CD8-positive, alpha-beta memory T cell (primary cell): ENCODE data around the gene SMIM35. TPM values are rescaled to one million over a fixed set of nuclear protein-coding genes. Genes with fewer than 3 reads are reported as not detected.

ENCODE experiments used
- CTCF ChIA-PET: fragments of 350-600 bp; sonication (Branson Sonifier 250); formaldehyde crosslinking; loops from one replicate; lab custom pipeline; 2021; ENCODE audit warnings: antibody characterized with exemption; lab: Charles Lee
- POLR2A ChIA-PET: fragments of 350-600 bp; sonication (Branson Sonifier 250); formaldehyde crosslinking; loops from one replicate; lab custom pipeline; 2021; ENCODE audit warnings: antibody characterized with exemption; lab: Charles Lee
- DNase-seq, 5 donors: peaks; one replicate each; pipeline versions ENCODE4 v3.0.0 to v3.0.0-alpha.2; 2020 to 2022; ENCODE audit warnings: mixed read lengths in 1 of 5
- H3K27ac ChIP-seq: one replicate; pipeline ENCODE4 v1.7.0; 2013; ENCODE audit warnings: low read depth, mild to moderate bottlenecking, low read length, moderate library complexity
- H3K27me3 ChIP-seq: 2 replicates; pipeline ENCODE4 v1.7.0; 2013; ENCODE audit warnings: low read length, mild to moderate bottlenecking; ENCODE audit not compliant: insufficient read depth, poor library complexity, severe bottlenecking
- H3K36me3 ChIP-seq: 2 replicates; pipeline ENCODE4 v1.7.0; 2013; ENCODE audit warnings: mild to moderate bottlenecking, low read length, moderate library complexity; ENCODE audit not compliant: insufficient read depth
- H3K4me1 ChIP-seq: 2 replicates; pipeline ENCODE4 v1.7.0; 2013; ENCODE audit warnings: mild to moderate bottlenecking, low read length, moderate library complexity; ENCODE audit not compliant: insufficient read depth
- H3K4me3 ChIP-seq: 2 replicates; pipeline ENCODE4 v1.7.0; 2013; ENCODE audit warnings: mild to moderate bottlenecking, low read length
- H3K9me3 ChIP-seq: 2 replicates; pipeline ENCODE4 v1.7.0; 2013; ENCODE audit warnings: mild to moderate bottlenecking, low read length
- H3K27ac Mint-ChIP-seq, 8 donors: one replicate each; pipeline ENCODE4 v1.8.0; 2020 to 2021; ENCODE audit warnings: mixed read lengths in 8 of 8, mild to moderate bottlenecking in 6 of 8, inconsistent platforms in 3 of 8, moderate library complexity in 3 of 8
- H3K27me3 Mint-ChIP-seq, 2 donors: one replicate each; pipeline ENCODE4 v1.8.0; 2020 to 2021; ENCODE audit warnings: mixed read lengths in 2 of 2, mild to moderate bottlenecking in 1 of 2, moderate library complexity in 1 of 2
- H3K36me3 Mint-ChIP-seq, 3 donors: one replicate each; pipeline ENCODE4 v1.8.0; 2020 to 2021; ENCODE audit warnings: mixed read lengths in 3 of 3, inconsistent platforms in 1 of 3, mild to moderate bottlenecking in 1 of 3
- H3K4me1 Mint-ChIP-seq, 3 donors: one replicate each; pipeline ENCODE4 v1.8.0; 2020 to 2021; ENCODE audit warnings: mixed read lengths in 3 of 3, inconsistent platforms in 1 of 3, mild to moderate bottlenecking in 1 of 3
- H3K4me3 Mint-ChIP-seq, 7 donors: one replicate each; pipeline ENCODE4 v1.8.0; 2020 to 2021; ENCODE audit warnings: mixed read lengths in 7 of 7, mild to moderate bottlenecking in 6 of 7, moderate library complexity in 4 of 7, inconsistent platforms in 2 of 7
- H3K9me3 Mint-ChIP-seq, 5 donors: one replicate each; pipeline ENCODE4 v1.8.0; 2020 to 2022; ENCODE audit warnings: mixed read lengths in 5 of 5, mild to moderate bottlenecking in 3 of 5, moderate library complexity in 2 of 5, inconsistent platforms in 1 of 5
- polyA plus RNA-seq: library from polyadenylated mRNA; unstranded; fragments of 300-500 nt; fragmentation: Illumina TruSeq; gene quantifications from one replicate; pipeline ENCODE4 v1.2.3, GENCODE V29; 2021
- total RNA-seq, 2 experiments: library from RNA; stranded (reverse); gene quantifications; one replicate each; pipeline ENCODE4 v1.2.3, GENCODE V29; 2021

Gene SMIM35
- total and polyA plus RNA-seq, 3 experiments from 2014 or later = 0.40 to 2.4 (median 0.63) TPM

- Histone ChIP-seq H3K27me3 (no peaks in the 10 kb centered on the region), H3K27ac (no peak overlapping the region), H3K4me1 (peaks cover 7% of the 10 kb centered on the region), H3K9me3 (no peaks in the 10 kb centered on the region), H3K4me3 (no peak overlapping the region), H3K36me3 (no peaks in the 10 kb centered on the region)
- H3K4me1 Mint-ChIP-seq = peaks cover 26 to 54% (median 44%) of the 10 kb centered on the region in 3 donors
- no peaks in the 10 kb centered on the region for H3K9me3 Mint-ChIP-seq
- H3K36me3 Mint-ChIP-seq = peaks cover 0 to 3% (median 0%) of the 10 kb centered on the region in 3 donors
- peak overlapping the region in 1 of 8 donors; percentile 70 for H3K27ac Mint-ChIP-seq
- DNase-seq = no peak
- H3K4me3 Mint-ChIP-seq = peak overlapping the region in 1 of 7 donors; percentile 44
- POLR2A ChIA-PET = no interaction called here
- peaks cover 0 to 1% of the 10 kb centered on the region in 2 donors for H3K27me3 Mint-ChIP-seq
- CTCF ChIA-PET = no interaction called here
Observed at GRCh38 chr11:118027694-118028093, 59.1 kb downstream of the SMIM35 start.

GRCh38 chr11:118021146-118021545 is 65.6 kb downstream of the SMIM35 start:
- H3K4me3 ChIP-seq = no peak overlapping the region
- peaks cover 12% of the 10 kb centered on the region for H3K9me3 ChIP-seq
- no peaks in the 10 kb centered on the region for H3K27me3 ChIP-seq
- no peak for DNase-seq
- Mint-ChIP-seq H3K36me3 (peaks cover 10 to 34% (median 14%) of the 10 kb centered on the region in 3 donors), H3K27me3 (peaks cover 0 to 1% of the 10 kb centered on the region in 2 donors), H3K4me3 (no peak overlapping the region), H3K4me1 (peaks cover 36 to 53% (median 48%) of the 10 kb centered on the region in 3 donors), H3K9me3 (peaks cover 9 to 28% (median 21%) of the 10 kb centered on the region in 5 donors), H3K27ac (no peak overlapping the region)
- H3K27ac ChIP-seq = no peak overlapping the region
- H3K36me3 ChIP-seq = no peaks in the 10 kb centered on the region
- POLR2A ChIA-PET = interaction anchor here (0.6 kb wide), 1 partner anchor 11 kb away, joined by 4 read pairs; no protein-coding TSS in a partner anchor
- CTCF ChIA-PET = interaction anchor here (1.0 to 2.9 kb wide), 6 partner anchors 8 to 34 kb away, joined by 3 to 8 read pairs (median 4); no protein-coding TSS in a partner anchor
- H3K4me1 ChIP-seq = peaks cover 12% of the 10 kb centered on the region

GRCh38 chr11:118018401-118018800 is 68.4 kb downstream of the SMIM35 start:
- peaks cover 58 to 71% (median 66%) of the 10 kb centered on the region in 3 donors for H3K4me1 Mint-ChIP-seq
- DNase-seq = no peak
- no peaks in the 10 kb centered on the region for H3K36me3 ChIP-seq
- CTCF ChIA-PET = interaction anchor here (1.6 kb wide), 1 partner anchor 211 kb away, joined by 3 read pairs; no protein-coding TSS in a partner anchor
- peaks cover 12% of the 10 kb centered on the region for H3K9me3 ChIP-seq
- H3K27ac Mint-ChIP-seq = peak overlapping the region in 5 of 8 donors; percentile 13 to 87 (median 52)
- no peak overlapping the region for H3K27ac ChIP-seq
- H3K9me3 Mint-ChIP-seq = peaks cover 9 to 28% (median 21%) of the 10 kb centered on the region in 5 donors
- POLR2A ChIA-PET = no interaction called here
- H3K27me3 ChIP-seq = no peaks in the 10 kb centered on the region
- no peak overlapping the region for H3K4me3 ChIP-seq
- peaks cover 10 to 40% (median 14%) of the 10 kb centered on the region in 3 donors for H3K36me3 Mint-ChIP-seq
- H3K4me3 Mint-ChIP-seq = peak overlapping the region in 1 of 7 donors; percentile 20
- H3K4me1 ChIP-seq = peaks cover 39% of the 10 kb centered on the region
- peaks cover 0 to 1% of the 10 kb centered on the region in 2 donors for H3K27me3 Mint-ChIP-seq

GRCh38 chr11:118017631-118018315 is 69.0 kb downstream of the SMIM35 start:
- no peaks in the 10 kb centered on the region for H3K36me3 ChIP-seq
- CTCF ChIA-PET = interaction anchor here (1.6 kb wide), 1 partner anchor 210 kb away, joined by 3 read pairs; no protein-coding TSS in a partner anchor
- H3K4me1 ChIP-seq = peaks cover 46% of the 10 kb centered on the region
- Mint-ChIP-seq H3K27me3 (no peaks in the 10 kb centered on the region), H3K27ac (peak overlapping the region in 7 of 8 donors; percentile 34 to 97 (median 68)), H3K36me3 (peaks cover 10 to 43% (median 15%) of the 10 kb centered on the region in 3 donors), H3K4me3 (peak overlapping the region in 2 of 7 donors; percentile 1 to 45), H3K4me1 (peaks cover 62 to 73% (median 72%) of the 10 kb centered on the region in 3 donors), H3K9me3 (peaks cover 9 to 28% (median 21%) of the 10 kb centered on the region in 5 donors)
- peaks cover 12% of the 10 kb centered on the region for H3K9me3 ChIP-seq
- POLR2A ChIA-PET = no interaction called here
- H3K4me3 ChIP-seq = no peak overlapping the region
- DNase-seq = no peak
- no peak overlapping the region for H3K27ac ChIP-seq
- H3K27me3 ChIP-seq = no peaks in the 10 kb centered on the region

GRCh38 chr11:118017111-118017510 is 69.7 kb downstream of the SMIM35 start:
- H3K27me3 ChIP-seq = no peaks in the 10 kb centered on the region
- no peak for DNase-seq
- peaks cover 9 to 28% (median 21%) of the 10 kb centered on the region in 5 donors for H3K9me3 Mint-ChIP-seq
- peaks cover 65 to 78% (median 74%) of the 10 kb centered on the region in 3 donors for H3K4me1 Mint-ChIP-seq
- ChIA-PET POLR2A (no interaction called here), CTCF (interaction anchor here (1.7 kb wide), 1 partner anchor 8 kb away, joined by 3 read pairs; no protein-coding TSS in a partner anchor)
- H3K4me3 Mint-ChIP-seq = peak overlapping the region in 3 of 7 donors; percentile 3 to 79 (median 41)
- H3K27me3 Mint-ChIP-seq = no peaks in the 10 kb centered on the region
- no peaks in the 10 kb centered on the region for H3K36me3 ChIP-seq
- peaks cover 52% of the 10 kb centered on the region for H3K4me1 ChIP-seq
- no peak overlapping the region for H3K27ac ChIP-seq
- H3K27ac Mint-ChIP-seq = peak overlapping the region; percentile 78 to 98 (median 94)
- H3K36me3 Mint-ChIP-seq = peaks cover 10 to 43% (median 15%) of the 10 kb centered on the region in 3 donors
- no peak overlapping the region for H3K4me3 ChIP-seq
- H3K9me3 ChIP-seq = peaks cover 12% of the 10 kb centered on the region

GRCh38 chr11:118016104-118016503 is 70.7 kb downstream of the SMIM35 start:
- Mint-ChIP-seq H3K27ac (peak overlapping the region; percentile 89 to 98 (median 94)), H3K27me3 (no peaks in the 10 kb centered on the region), H3K9me3 (peaks cover 9 to 25% (median 19%) of the 10 kb centered on the region in 5 donors), H3K4me3 (peak overlapping the region; percentile 28 to 88 (median 79)), H3K36me3 (peaks cover 10 to 40% (median 15%) of the 10 kb centered on the region in 3 donors), H3K4me1 (peaks cover 74 to 84% (median 80%) of the 10 kb centered on the region in 3 donors)
- no peak for DNase-seq
- Histone ChIP-seq H3K9me3 (peaks cover 12% of the 10 kb centered on the region), H3K4me1 (peaks cover 62% of the 10 kb centered on the region), H3K27ac (no peak overlapping the region), H3K27me3 (no peaks in the 10 kb centered on the region), H3K36me3 (no peaks in the 10 kb centered on the region), H3K4me3 (peak overlapping the region; percentile 31)
- CTCF ChIA-PET = interaction anchor here (1.0 to 3.8 kb wide), 13 partner anchors 9 to 209 kb away, joined by 3 to 27 read pairs (median 7); partner anchors contain the start of gene IL10RA
- POLR2A ChIA-PET = interaction anchor here (0.6 to 2.3 kb wide), 14 partner anchors 9 to 201 kb away, joined by 3 to 21 read pairs (median 4); partner anchors contain the start of gene IL10RA

GRCh38 chr11:118015385-118015841 is 71.3 kb downstream of the SMIM35 start:
- Histone ChIP-seq H3K4me1 (peaks cover 69% of the 10 kb centered on the region), H3K9me3 (peaks cover 12% of the 10 kb centered on the region), H3K27ac (no peak overlapping the region), H3K27me3 (no peaks in the 10 kb centered on the region), H3K4me3 (peak overlapping the region; percentile 31), H3K36me3 (no peaks in the 10 kb centered on the region)
- Mint-ChIP-seq H3K36me3 (peaks cover 10 to 37% (median 15%) of the 10 kb centered on the region in 3 donors), H3K4me3 (peak overlapping the region; percentile 28 to 88 (median 79)), H3K4me1 (peaks cover 80 to 91% (median 87%) of the 10 kb centered on the region in 3 donors), H3K9me3 (peaks cover 9 to 21% (median 17%) of the 10 kb centered on the region in 5 donors), H3K27ac (peak overlapping the region; percentile 89 to 98 (median 94)), H3K27me3 (no peaks in the 10 kb centered on the region)
- DNase-seq = peak in 3 of 5 donors; percentile 53 to 62 (median 58)
- ChIA-PET POLR2A (interaction anchor here (0.6 to 2.3 kb wide), 10 partner anchors 8 to 209 kb away, joined by 3 to 21 read pairs (median 7); partner anchors contain the start of gene IL10RA), CTCF (interaction anchor here (0.9 to 3.8 kb wide), 15 partner anchors 8 to 208 kb away, joined by 3 to 27 read pairs (median 5); partner anchors contain the start of gene IL10RA)
